Measurements from ENCODE around the gene NUP43. TPM values are rescaled to one million over a fixed set of nuclear protein-coding genes. Genes with fewer than 3 reads are reported as not detected.

Gene NUP43
- total RNA-seq, 2 experiments from 2014 or later, result 14.2 to 14.5 TPM

DNA sequence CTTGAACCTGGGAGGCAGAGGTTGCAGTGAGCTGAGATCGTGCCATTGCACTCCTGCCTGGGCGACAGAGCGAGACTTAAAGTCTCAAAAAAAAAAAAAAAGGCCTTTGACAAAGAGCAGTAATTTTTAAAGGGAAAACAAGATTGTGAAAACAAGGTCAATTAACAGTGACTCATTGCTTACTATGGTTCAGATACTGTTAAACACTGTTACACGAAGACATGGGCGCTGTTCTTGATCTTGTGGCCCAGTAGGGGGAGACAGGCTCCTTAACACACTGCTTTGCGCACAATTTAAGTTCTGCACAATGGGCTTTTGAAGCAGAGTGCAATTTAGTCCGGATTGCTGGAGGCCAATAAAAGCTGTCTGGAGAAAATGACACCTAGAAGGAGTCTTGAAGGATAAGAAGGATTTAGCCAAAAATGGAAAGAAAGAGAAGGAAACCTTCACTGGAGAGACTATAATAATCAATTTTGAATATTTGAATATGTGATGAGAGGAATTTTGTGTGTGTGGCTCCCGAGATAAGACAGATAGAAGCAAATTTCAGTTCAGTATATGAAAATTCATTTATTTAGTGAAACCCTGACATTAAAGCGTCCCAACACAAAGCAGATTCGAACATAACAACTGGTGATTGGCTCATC is 22.4 kb downstream of the NUP43 start:
- CTCF ChIA-PET, result interaction anchor here (1.2 kb wide), 1 partner anchor 23 kb away, joined by 5 read pairs; the partner anchor contains the start of gene NUP43
- ATAC-seq (ENCODE audit: poor library complexity), result peak; percentile 92
- H3K27ac Mint-ChIP-seq, result peak overlapping the region; percentile 10
- DNase-seq, result peak in 11 of 14 experiments; percentile 16 to 78 (median 38)
- peaks cover 31% of the 10 kb centered on the region for H3K36me3 Mint-ChIP-seq (ENCODE audit: low read depth)
- H3K4me1 ChIP-seq (ENCODE audit: insufficient read depth, low read length), result peaks cover 8% of the 10 kb centered on the region
- TF ChIP-seq, protein P1, sequence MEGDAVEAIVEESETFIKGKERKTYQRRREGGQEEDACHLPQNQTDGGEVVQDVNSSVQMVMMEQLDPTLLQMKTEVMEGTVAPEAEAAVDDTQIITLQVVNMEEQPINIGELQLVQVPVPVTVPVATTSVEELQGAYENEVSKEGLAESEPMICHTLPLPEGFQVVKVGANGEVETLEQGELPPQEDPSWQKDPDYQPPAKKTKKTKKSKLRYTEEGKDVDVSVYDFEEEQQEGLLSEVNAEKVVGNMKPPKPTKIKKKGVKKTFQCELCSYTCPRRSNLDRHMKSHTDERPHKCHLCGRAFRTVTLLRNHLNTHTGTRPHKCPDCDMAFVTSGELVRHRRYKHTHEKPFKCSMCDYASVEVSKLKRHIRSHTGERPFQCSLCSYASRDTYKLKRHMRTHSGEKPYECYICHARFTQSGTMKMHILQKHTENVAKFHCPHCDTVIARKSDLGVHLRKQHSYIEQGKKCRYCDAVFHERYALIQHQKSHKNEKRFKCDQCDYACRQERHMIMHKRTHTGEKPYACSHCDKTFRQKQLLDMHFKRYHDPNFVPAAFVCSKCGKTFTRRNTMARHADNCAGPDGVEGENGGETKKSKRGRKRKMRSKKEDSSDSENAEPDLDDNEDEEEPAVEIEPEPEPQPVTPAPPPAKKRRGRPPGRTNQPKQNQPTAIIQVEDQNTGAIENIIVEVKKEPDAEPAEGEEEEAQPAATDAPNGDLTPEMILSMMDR (IDR thresholded peaks at IDR 0.05), result peak; percentile 78
- H3K4me3 ChIP-seq (ENCODE audit: low read length), result no peak overlapping the region
- POLR2A ChIA-PET, result interaction anchor here (1.4 kb wide), 1 partner anchor 26 kb away, joined by 3 read pairs; the partner anchor contains the start of gene PCMT1
- H3K36me3 ChIP-seq (ENCODE audit: insufficient read depth, low read length), result peaks cover 15% of the 10 kb centered on the region
- no peaks in the 10 kb centered on the region for H3K9me3 ChIP-seq (ENCODE audit: control insufficient read depth in 1 of 2, insufficient read depth in 1 of 2, low read length in 2 of 2)
- H3K9me3 Mint-ChIP-seq, result no peaks in the 10 kb centered on the region
- no peak overlapping the region for H3K27ac ChIP-seq (ENCODE audit: low read depth in 1 of 2, low read length in 2 of 2)
- H3K4me3 Mint-ChIP-seq, result no peak overlapping the region
- H3K27me3 Mint-ChIP-seq, result no peaks in the 10 kb centered on the region
- no peaks in the 10 kb centered on the region for H3K27me3 ChIP-seq (ENCODE audit: control insufficient read depth in 1 of 2, insufficient read depth in 2 of 2, low read length in 2 of 2)
- H3K4me1 Mint-ChIP-seq (ENCODE audit: low read depth), result peaks cover 25% of the 10 kb centered on the region
- intact Hi-C loops (cut with DNase I, micrococcal nuclease), result loop anchor here (5.0 to 10.0 kb wide), 2 partner anchors 201 to 293 kb away; partner anchors contain the start of gene RAET1G (in 2 of the 2)

DNA sequence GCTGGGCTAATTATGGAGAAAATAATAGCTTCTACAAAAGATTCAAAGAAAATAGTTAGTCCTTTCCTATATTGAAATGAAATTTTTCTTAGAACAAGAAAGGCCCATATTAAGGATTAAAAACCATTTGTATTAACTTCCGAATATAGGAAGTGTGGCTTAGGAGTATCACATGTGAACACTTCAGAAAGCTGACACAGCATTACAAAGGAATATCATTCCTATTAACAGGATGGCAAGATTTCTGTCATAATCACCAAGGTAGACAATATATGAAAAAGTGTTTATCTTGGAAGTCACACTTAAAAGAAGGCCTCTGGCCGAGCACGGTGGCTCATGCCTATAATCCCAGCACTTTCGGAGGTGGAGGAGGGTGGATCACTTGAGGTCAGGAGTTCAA is 23.1 kb downstream of the NUP43 start:
- POLR2A ChIA-PET, result interaction anchor here (1.4 kb wide), 1 partner anchor 26 kb away, joined by 3 read pairs; the partner anchor contains the start of gene PCMT1
- Histone ChIP-seq H3K27me3 (ENCODE audit: control insufficient read depth in 1 of 2, insufficient read depth in 2 of 2, low read length in 2 of 2) (no peaks in the 10 kb centered on the region), H3K27ac (ENCODE audit: low read depth in 1 of 2, low read length in 2 of 2) (no peak overlapping the region), H3K4me3 (ENCODE audit: low read length) (no peak overlapping the region), H3K36me3 (ENCODE audit: insufficient read depth, low read length) (peaks cover 11% of the 10 kb centered on the region), H3K9me3 (ENCODE audit: control insufficient read depth in 1 of 2, insufficient read depth in 1 of 2, low read length in 2 of 2) (no peaks in the 10 kb centered on the region), H3K4me1 (ENCODE audit: insufficient read depth, low read length) (peaks cover 8% of the 10 kb centered on the region)
- CTCF ChIA-PET, result interaction anchor here (1.2 kb wide), 1 partner anchor 23 kb away, joined by 5 read pairs; the partner anchor contains the start of gene NUP43
- Mint-ChIP-seq H3K4me1 (ENCODE audit: low read depth) (peaks cover 24% of the 10 kb centered on the region), H3K27me3 (no peaks in the 10 kb centered on the region), H3K9me3 (no peaks in the 10 kb centered on the region), H3K27ac (no peak overlapping the region), H3K36me3 (ENCODE audit: low read depth) (peaks cover 28% of the 10 kb centered on the region), H3K4me3 (no peak overlapping the region)
- ATAC-seq (ENCODE audit: poor library complexity) (no peak), DNase-seq (no peak)
- TF ChIP-seq, protein P1 (IDR thresholded peaks at IDR 0.05), result no peak
- intact Hi-C loops (cut with DNase I, micrococcal nuclease), result loop anchor here (5.0 to 10.0 kb wide), 2 partner anchors 202 to 294 kb away; partner anchors contain the start of gene RAET1G (in 2 of the 2)

DNA sequence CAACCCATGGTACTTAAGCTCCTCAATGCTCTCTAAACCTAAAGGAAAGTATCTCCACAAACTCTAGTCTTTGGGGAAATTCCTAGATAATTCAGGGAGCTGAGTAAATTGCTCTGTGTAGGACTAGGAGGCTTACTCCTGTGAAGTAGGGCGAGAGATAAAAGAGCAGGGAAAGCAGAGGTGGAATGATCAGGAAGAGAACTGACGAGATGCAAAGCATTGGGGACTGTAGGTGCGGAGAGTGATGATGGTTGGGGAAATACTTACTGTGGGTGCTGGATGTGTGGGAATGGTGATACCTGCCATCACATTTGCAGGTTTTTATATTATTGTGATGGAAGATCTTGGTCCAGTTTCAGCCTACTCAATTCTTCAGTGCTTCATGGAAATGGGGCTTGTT is 26.8 kb downstream of the NUP43 start:
- CTCF ChIA-PET, result no interaction called here
- H3K27ac Mint-ChIP-seq, result peak overlapping the region; percentile 36

More for the DNA sequence above, 26.8 kb downstream of the NUP43 start:
- Mint-ChIP-seq H3K36me3 (ENCODE audit: low read depth) (peaks cover 18% of the 10 kb centered on the region), H3K4me1 (ENCODE audit: low read depth) (peaks cover 46% of the 10 kb centered on the region), H3K4me3 (peak overlapping the region; percentile 65), H3K27me3 (no peaks in the 10 kb centered on the region), H3K9me3 (no peaks in the 10 kb centered on the region)
- Histone ChIP-seq H3K27ac (ENCODE audit: low read depth in 1 of 2, low read length in 2 of 2) (no peak overlapping the region), H3K36me3 (ENCODE audit: insufficient read depth, low read length) (no peaks in the 10 kb centered on the region), H3K27me3 (ENCODE audit: control insufficient read depth in 1 of 2, insufficient read depth in 2 of 2, low read length in 2 of 2) (no peaks in the 10 kb centered on the region), H3K9me3 (ENCODE audit: control insufficient read depth in 1 of 2, insufficient read depth in 1 of 2, low read length in 2 of 2) (no peaks in the 10 kb centered on the region), H3K4me3 (ENCODE audit: low read length) (no peak overlapping the region), H3K4me1 (ENCODE audit: insufficient read depth, low read length) (peaks cover 16% of the 10 kb centered on the region)
- intact Hi-C loops (cut with DNase I, micrococcal nuclease), result loop anchor here (2.0 to 5.0 kb wide), 5 partner anchors 27 to 172 kb away; partner anchors contain the start of genes NUP43 (in 2 of the 2), GINM1 (in 1 of the 2), KATNA1 (in 1 of the 2) and LRP11 (in 1 of the 2)
- POLR2A ChIA-PET, result interaction anchor here (1.5 to 4.3 kb wide), 5 partner anchors 13 to 174 kb away, joined by 4 to 66 read pairs (median 13); partner anchors contain the start of genes GINM1, NUP43, PCMT1 and PPIL4
- ATAC-seq (ENCODE audit: poor library complexity) (no peak), DNase-seq (no peak)
- TF ChIP-seq, protein P1 (IDR thresholded peaks at IDR 0.05), result no peak
